NCI-H524 (cell line): ENCODE measurements around the gene ADIPOR1.
"Not testable (repeated sequence)": the region's sequence is repeated elsewhere in the genome, so short reads cannot be mapped to it uniquely, and the experiment has no call there.

Source experiments
- DNase-seq, 2 experiments: peaks; one replicate each; lab custom pipeline; 2025; lab: John Stamatoyannopoulos, UW

ADIPOR1 gene

GRCh38 chr1:202936409-202936808 is 21.7 kb downstream of the ADIPOR1 start:
- not testable (repeated sequence) for DNase-seq

- no peak for DNase-seq
Measured at GRCh38 chr1:202935844-202936243, 22.3 kb downstream of the ADIPOR1 start.

DNA sequence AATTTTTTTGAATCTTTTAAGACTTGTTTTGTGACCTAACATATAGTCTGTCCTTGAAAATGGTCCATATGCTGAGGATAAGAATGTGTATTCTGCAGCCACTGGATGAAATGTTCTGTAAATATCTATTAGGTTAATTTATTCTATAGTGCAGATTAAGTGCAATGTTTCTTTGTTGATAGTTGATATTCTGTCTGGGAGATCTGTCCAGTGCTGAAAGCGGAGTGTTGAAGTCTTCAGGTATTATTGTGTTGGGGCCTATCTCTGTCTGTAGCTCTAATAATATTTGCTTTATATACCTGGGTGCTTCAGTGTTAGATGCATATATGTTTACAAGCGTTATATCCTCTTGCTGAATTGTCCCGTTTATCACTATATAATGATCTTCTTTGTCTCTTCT is 23.4 kb downstream of the ADIPOR1 start:
- no peak for DNase-seq

DNA sequence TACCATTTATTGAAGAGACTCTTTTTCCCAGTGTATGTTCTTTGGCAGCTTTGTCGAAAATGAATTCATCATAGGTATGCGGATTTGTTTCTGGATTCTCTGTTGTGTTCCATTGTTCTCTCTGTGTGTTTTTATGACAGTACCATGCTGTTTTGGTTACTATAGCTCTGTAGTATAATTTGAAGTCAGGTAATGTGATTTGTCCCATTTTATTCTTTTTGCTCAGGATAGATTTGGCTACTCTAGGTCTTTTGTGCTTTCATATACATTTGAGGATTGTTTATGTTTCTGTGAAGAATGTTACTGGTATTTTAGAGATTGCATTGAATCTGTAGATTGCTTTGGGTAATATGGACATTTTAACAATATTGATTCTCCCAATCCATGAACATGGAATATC is 25.6 kb downstream of the ADIPOR1 start:
- DNase-seq, result no peak

DNA sequence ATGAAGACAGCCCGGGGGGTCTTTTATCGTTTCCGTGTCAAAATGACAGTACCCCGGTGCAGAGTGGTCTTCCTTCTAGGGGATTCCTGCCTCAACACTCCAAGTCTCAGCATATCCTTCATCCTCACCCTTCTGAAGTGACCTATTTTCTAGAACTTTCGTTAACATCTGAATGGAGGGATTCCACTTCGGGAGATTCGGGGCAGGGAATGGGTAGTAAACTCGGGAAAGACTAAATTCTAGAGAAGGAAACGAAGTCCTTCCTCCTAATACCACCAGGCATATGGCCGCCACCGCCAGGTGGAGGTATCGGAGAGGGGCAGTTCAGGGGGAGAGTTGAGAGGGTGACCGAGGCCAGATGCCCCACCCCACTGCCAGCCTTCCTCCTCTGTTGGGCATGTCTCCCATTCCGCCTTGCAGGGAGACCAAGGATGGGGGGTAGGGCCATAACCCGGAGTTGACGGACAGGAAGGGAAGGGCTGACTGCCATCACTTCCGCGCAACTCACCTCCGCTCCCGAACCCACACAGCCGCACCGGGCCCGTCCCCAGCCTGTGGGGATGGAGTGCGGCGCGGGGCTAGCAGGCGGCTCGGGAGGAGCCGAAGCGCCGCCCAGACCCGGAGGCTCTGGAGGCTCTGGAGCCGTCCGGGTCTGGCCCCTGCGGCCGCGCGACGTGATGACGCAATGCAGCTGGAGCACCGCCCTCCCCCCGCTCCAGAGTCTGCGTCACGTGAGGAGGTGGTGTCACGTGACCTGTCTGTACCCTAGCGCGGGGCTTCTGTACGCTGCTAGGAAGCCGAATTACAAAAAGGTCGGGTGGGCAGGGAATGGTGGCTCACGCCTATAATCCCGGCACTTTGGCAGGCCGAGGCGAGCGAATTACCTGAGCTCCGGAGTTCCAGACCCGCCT is 31.3 kb downstream of the ADIPOR1 start, which contains the start of gene KLHL12:
Gene KLHL12 (minus strand): TSS at position 654 of the 911 bp plus-strand sequence. CDS start 2,072 bp downstream, outside the sequence.
- peak; percentile 92 to 96 for DNase-seq

- no peak for DNase-seq
Measured at GRCh38 chr1:202923533-202923932, 34.6 kb downstream of the ADIPOR1 start.

- no peak for DNase-seq
Measured at GRCh38 chr1:202919615-202920014, 38.5 kb downstream of the ADIPOR1 start.

- no peak for DNase-seq
Measured at GRCh38 chr1:202915146-202915545, 43.0 kb downstream of the ADIPOR1 start.

GRCh38 chr1:202912476-202912875 is 45.6 kb downstream of the ADIPOR1 start:
- not testable (repeated sequence) for DNase-seq

DNA sequence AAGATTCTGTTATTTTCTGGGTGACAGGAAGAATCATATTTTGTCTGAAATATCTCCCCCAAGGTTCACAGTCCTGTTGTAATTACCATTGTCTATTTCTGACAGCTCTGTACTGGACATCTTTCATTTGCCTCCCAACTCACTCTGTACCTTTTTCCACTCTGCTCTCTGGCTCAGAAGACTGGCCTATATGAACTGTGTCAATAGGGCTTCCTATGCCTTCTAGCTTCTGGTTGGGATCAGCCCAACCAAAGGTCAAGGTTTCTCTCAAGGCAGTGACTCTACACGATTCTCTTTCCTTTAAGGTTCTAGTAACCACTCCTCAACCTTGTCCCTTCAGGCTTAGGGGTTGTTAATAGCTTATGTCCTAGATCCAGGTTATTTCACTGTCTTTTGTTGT is 48.6 kb downstream of the ADIPOR1 start:
- DNase-seq, result no peak

GRCh38 chr1:202908998-202909397 is 49.1 kb downstream of the ADIPOR1 start:
- DNase-seq, result no peak

GRCh38 chr1:202905331-202905730 is 52.8 kb downstream of the ADIPOR1 start:
- DNase-seq, result no peak

GRCh38 chr1:202903808-202904207 is 54.3 kb downstream of the ADIPOR1 start:
- DNase-seq, result not testable (repeated sequence)

GRCh38 chr1:202901555-202901954 is 56.6 kb downstream of the ADIPOR1 start:
- DNase-seq, result no peak

DNA sequence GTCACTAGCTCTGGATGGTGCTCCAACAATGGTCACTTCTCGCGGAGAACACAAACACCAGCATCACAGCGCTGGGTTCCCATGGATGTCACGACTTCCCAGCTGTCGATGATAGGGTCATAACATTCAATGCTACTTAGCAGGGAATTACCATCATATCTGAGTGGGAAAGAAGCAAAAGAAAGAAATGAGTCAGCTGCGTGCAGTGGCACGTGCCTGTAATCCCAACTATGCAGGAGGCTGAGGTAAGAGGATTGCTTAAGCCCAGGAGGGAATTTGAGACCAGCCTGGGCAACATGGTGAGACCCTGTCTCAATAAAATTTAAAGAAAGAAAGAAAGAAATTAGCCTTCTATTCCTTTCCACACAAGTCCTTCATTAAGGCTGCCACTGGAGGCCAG is 65.6 kb downstream of the ADIPOR1 start:
- DNase-seq, result no peak
